Natural killer cell (primary cell): ENCODE data around the gene WFS1. TPM values are rescaled to one million over a fixed set of nuclear protein-coding genes. Genes with fewer than 3 reads are reported as not detected.

ENCODE experiments used
- ATAC-seq, 3 donors: fragments of 150-1000 bp in 2 of 3; fragments of 200-7000 bp in 1 of 3; cut with Tn5 transposase; 1 replicate in 1 of 3; 2 replicates in 2 of 3; pipeline ENCODE4 v1.10.0; 2021; ENCODE audit warnings: mild to moderate bottlenecking in 2 of 3, moderate library complexity in 2 of 3
- DNase-seq, 2 donors: peaks; one replicate each; pipeline versions ENCODE4 v3.0.0 to v3.0.0-alpha.2; 2013 to 2021; ENCODE audit warnings: mixed read lengths in 1 of 2
- H3K27ac ChIP-seq: one replicate; pipeline ENCODE4 v1.5.1; 2013; ENCODE audit warnings: mild to moderate bottlenecking, low read length
- H3K27me3 ChIP-seq: one replicate; pipeline ENCODE4 v1.6.1; 2013; ENCODE audit warnings: low read length; ENCODE audit not compliant: control insufficient read depth, insufficient read depth
- H3K36me3 ChIP-seq: one replicate; pipeline ENCODE4 v1.6.1; 2013; ENCODE audit warnings: low read length; ENCODE audit not compliant: control insufficient read depth, insufficient read depth
- H3K4me1 ChIP-seq: one replicate; pipeline ENCODE4 v1.6.1; 2013; ENCODE audit warnings: low read length; ENCODE audit not compliant: control insufficient read depth, insufficient read depth
- H3K4me3 ChIP-seq: one replicate; pipeline ENCODE4 v1.5.1; 2013; ENCODE audit warnings: low read length
- H3K9me3 ChIP-seq: one replicate; pipeline ENCODE4 v1.6.1; 2013; ENCODE audit warnings: low read length; ENCODE audit not compliant: control insufficient read depth, insufficient read depth
- H3K27ac Mint-ChIP-seq, 2 donors: one replicate each; pipeline ENCODE4 v1.8.0; 2022; ENCODE audit warnings: mild to moderate bottlenecking in 2 of 2, mixed read lengths in 2 of 2, moderate library complexity in 1 of 2
- H3K27me3 Mint-ChIP-seq, 2 donors: one replicate each; pipeline ENCODE4 v1.8.0; 2022; ENCODE audit warnings: low read depth in 2 of 2, mixed read lengths in 2 of 2
- H3K36me3 Mint-ChIP-seq: one replicate; pipeline ENCODE4 v1.8.0; 2022; ENCODE audit warnings: mixed read lengths
- H3K4me1 Mint-ChIP-seq, 2 donors: one replicate each; pipeline ENCODE4 v1.8.0; 2022; ENCODE audit warnings: mixed read lengths in 2 of 2
- H3K4me3 Mint-ChIP-seq: one replicate; pipeline ENCODE4 v1.8.0; 2022; ENCODE audit warnings: mild to moderate bottlenecking, moderate library complexity, mixed read lengths
- H3K9me3 Mint-ChIP-seq, 2 donors: one replicate each; pipeline ENCODE4 v1.8.0; 2022; ENCODE audit warnings: mixed read lengths in 2 of 2
- WGBS: methylation state at CpG from one replicate; pipeline ENCODE4 v1.1.7; 2013; ENCODE audit warnings: missing lambda C conversion rate; ENCODE audit not compliant: insufficient coverage; 5-methylcytosine and 5-hydroxymethylcytosine counted together
- intact Hi-C: fragments of 100-400 bp; cut with micrococcal nuclease; formaldehyde crosslinking; loops from one replicate; pipeline ENCODE4 v1.14.2; 2022
- total RNA-seq, 4 donors: library from RNA; stranded (reverse); fragments of 120-200 nt in 1 of 4; gene quantifications; one replicate each; pipeline versions ENCODE4 v1.2.3 to v1.2.4, GENCODE V29; 2013 to 2022
- TF ChIP-seq, protein P1 (sequence below): fragments of 200-600 bp; IDR thresholded peaks from one replicate; pipeline ENCODE4 v1.8.0; 2022; ENCODE audit warnings: antibody characterized with exemption

Gene WFS1
- total RNA-seq, 3 donors from 2014 or later (not counting 1 experiment from before 2014, with no cell fraction given): 3.0 to 5.6 (median 3.5) TPM

DNA sequence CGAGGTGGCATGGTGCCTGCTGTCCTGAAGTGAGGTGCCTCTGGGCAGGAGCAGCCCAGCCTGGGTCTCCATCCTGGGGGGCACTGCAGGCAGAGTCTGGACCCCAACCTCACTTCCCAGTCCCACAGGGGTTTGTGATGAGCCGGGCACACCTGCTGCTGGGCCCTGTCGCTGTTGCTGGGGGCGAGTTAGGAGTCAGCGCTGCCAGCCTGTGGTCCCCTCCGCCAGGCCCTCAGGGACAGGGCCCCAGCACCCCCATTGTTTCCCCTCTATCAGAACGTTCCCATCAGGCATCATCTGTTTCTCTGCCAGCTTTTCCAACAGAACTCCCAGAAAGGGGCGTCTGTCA is 23.4 kb downstream of the WFS1 start:
- TF ChIP-seq, protein P1, sequence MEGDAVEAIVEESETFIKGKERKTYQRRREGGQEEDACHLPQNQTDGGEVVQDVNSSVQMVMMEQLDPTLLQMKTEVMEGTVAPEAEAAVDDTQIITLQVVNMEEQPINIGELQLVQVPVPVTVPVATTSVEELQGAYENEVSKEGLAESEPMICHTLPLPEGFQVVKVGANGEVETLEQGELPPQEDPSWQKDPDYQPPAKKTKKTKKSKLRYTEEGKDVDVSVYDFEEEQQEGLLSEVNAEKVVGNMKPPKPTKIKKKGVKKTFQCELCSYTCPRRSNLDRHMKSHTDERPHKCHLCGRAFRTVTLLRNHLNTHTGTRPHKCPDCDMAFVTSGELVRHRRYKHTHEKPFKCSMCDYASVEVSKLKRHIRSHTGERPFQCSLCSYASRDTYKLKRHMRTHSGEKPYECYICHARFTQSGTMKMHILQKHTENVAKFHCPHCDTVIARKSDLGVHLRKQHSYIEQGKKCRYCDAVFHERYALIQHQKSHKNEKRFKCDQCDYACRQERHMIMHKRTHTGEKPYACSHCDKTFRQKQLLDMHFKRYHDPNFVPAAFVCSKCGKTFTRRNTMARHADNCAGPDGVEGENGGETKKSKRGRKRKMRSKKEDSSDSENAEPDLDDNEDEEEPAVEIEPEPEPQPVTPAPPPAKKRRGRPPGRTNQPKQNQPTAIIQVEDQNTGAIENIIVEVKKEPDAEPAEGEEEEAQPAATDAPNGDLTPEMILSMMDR: no peak
- WGBS: 88% methylated on average over 8 of the region's 8 CpGs
- no peaks in the 10 kb centered on the region for H3K4me1 Mint-ChIP-seq

DNA sequence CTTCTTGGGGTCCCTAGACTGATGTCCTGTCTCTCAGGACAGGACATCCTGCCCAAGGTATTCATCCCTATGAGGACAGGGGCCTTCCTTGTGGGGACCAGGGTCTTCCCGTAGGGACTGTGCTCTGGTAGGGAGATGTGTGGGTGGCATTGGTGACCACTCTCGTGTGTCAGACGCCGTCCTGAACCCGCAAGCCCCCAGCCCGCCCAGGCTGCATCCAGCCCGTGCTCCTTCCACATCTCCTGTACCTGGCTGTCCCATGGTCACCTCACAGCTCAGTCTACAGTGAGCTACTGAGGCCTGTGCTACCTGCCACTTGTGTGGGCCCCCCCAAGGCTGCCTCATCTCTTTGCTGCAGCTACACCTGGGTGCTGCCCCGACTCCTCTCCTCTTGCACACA is 24.0 kb downstream of the WFS1 start:
- no peak overlapping the region for H3K4me3 ChIP-seq
- Mint-ChIP-seq H3K27ac (peak overlapping the region in 1 of 2 donors; percentile 15), H3K9me3 (no peaks in the 10 kb centered on the region), H3K4me1 (no peaks in the 10 kb centered on the region), H3K27me3 (no peaks in the 10 kb centered on the region), H3K4me3 (no peak overlapping the region), H3K36me3 (no peaks in the 10 kb centered on the region)
- no peak overlapping the region for H3K27ac ChIP-seq
- DNase-seq (no peak), ATAC-seq (no peak)
- H3K27me3 ChIP-seq: no peaks in the 10 kb centered on the region
- H3K9me3 ChIP-seq: no peaks in the 10 kb centered on the region
- H3K36me3 ChIP-seq: no peaks in the 10 kb centered on the region
- TF ChIP-seq, protein P1: no peak
- intact Hi-C loops: no loop called here
- H3K4me1 ChIP-seq: no peaks in the 10 kb centered on the region
- WGBS: 87% methylated on average over 8 of the region's 8 CpGs

More for the DNA sequence above, 23.4 kb downstream of the WFS1 start:
- H3K27ac Mint-ChIP-seq: peak overlapping the region in 1 of 2 donors; percentile 15
- Histone ChIP-seq H3K36me3 (no peaks in the 10 kb centered on the region), H3K4me3 (no peak overlapping the region), H3K27me3 (no peaks in the 10 kb centered on the region), H3K4me1 (no peaks in the 10 kb centered on the region), H3K27ac (no peak overlapping the region), H3K9me3 (no peaks in the 10 kb centered on the region)
- DNase-seq (no peak), ATAC-seq (no peak)
- H3K27me3 Mint-ChIP-seq: no peaks in the 10 kb centered on the region
- intact Hi-C loops: no loop called here
- H3K4me3 Mint-ChIP-seq: no peak overlapping the region
- H3K9me3 Mint-ChIP-seq: no peaks in the 10 kb centered on the region
- no peaks in the 10 kb centered on the region for H3K36me3 Mint-ChIP-seq

DNA sequence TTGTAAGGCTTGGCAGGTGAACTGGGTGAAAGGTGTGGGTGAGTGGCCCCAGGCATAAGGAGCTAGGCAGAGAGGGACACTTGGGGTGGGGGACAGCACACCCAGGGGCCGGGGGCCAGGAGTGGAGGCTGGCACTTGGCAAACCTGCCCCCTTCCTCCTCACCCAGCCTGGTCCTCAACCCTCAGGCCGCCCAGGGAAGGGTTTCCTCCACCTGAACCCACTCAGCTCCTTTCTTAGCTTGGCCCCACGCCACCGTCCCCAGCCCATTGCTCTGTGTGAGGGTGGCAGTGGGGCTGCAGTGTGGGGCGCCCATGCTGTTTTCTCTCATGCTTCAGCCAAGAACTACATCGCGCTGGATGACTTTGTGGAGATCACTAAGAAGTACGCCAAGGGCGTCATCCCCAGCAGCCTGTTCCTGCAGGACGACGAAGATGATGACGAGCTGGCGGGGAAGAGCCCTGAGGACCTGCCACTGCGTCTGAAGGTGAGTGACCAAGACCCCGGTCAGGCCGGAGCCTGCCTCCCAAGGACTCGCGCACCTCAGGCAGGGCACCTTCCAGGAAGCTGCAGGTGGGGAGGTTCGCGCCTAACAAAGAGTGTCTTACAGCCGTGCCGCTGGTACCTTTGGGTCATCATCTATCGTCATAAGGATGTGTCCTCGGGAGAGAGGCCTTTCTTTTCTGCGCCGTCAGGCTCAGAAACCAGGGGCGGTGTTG is 25.2 kb downstream of the WFS1 start:
- Histone ChIP-seq H3K4me3 (no peak overlapping the region), H3K4me1 (no peaks in the 10 kb centered on the region), H3K36me3 (no peaks in the 10 kb centered on the region), H3K27me3 (no peaks in the 10 kb centered on the region), H3K27ac (no peak overlapping the region), H3K9me3 (no peaks in the 10 kb centered on the region)
- Mint-ChIP-seq H3K27ac (no peak overlapping the region), H3K4me3 (no peak overlapping the region), H3K4me1 (no peaks in the 10 kb centered on the region), H3K36me3 (no peaks in the 10 kb centered on the region), H3K27me3 (no peaks in the 10 kb centered on the region), H3K9me3 (no peaks in the 10 kb centered on the region)
- TF ChIP-seq, protein P1: no peak
- ATAC-seq (no peak), DNase-seq (no peak)
- intact Hi-C loops: no loop called here
- WGBS: 94% methylated on average over 26 of the region's 27 CpGs

DNA sequence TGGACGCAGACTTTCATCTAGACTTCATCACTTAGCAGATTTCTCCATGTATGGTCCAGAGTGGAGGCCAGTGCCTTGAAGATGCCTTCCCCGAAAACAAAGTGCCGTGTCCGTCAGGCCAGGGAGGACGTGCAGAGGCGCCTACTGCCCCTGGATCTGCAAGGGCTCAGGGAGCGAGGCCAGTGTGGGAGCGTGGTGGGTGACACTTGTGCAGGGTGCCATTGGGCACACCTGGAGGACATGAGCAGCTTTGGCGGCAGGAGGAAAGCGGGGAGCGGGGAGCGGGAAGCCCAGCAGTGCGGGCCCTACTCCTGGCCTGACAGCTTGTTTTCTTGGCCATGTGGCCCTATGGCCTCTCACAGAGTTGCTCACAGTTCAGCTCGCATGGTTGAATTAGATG is 25.8 kb downstream of the WFS1 start:
- DNase-seq: no peak
- no peak overlapping the region for H3K27ac Mint-ChIP-seq
- H3K27me3 Mint-ChIP-seq: no peaks in the 10 kb centered on the region
- no peak overlapping the region for H3K4me3 ChIP-seq
- H3K9me3 Mint-ChIP-seq: no peaks in the 10 kb centered on the region
- H3K9me3 ChIP-seq: no peaks in the 10 kb centered on the region
- no peaks in the 10 kb centered on the region for H3K4me1 Mint-ChIP-seq
- WGBS: 97% methylated on average over 14 of the region's 14 CpGs
- ATAC-seq: no peak
- H3K4me3 Mint-ChIP-seq: no peak overlapping the region
- no peaks in the 10 kb centered on the region for H3K36me3 Mint-ChIP-seq
- no peaks in the 10 kb centered on the region for H3K27me3 ChIP-seq
- H3K27ac ChIP-seq: no peak overlapping the region
- intact Hi-C loops: no loop called here
- TF ChIP-seq, protein P1: no peak
- no peaks in the 10 kb centered on the region for H3K4me1 ChIP-seq
- H3K36me3 ChIP-seq: no peaks in the 10 kb centered on the region
